SU-DHL-6 (cell line): ENCODE measurements around the gene SESN1.
"Not testable (repeated sequence)": the region's sequence is repeated elsewhere in the genome, so short reads cannot be mapped to it uniquely, and the experiment has no call there.

Source experiments
- EZH2phosphoT487 ChIP-seq: fragments of 200-600 bp; sonication (generic), shearing (Covaris generic); conservative IDR thresholded peaks from 2 replicates; pipeline ENCODE4 v1.6.1; 2018; ENCODE audit warnings: mild to moderate bottlenecking, antibody characterized with exemption, low read length, moderate library complexity, mixed read lengths
- TF ChIP-seq, protein P1 (sequence below): fragments of 200-600 bp; sonication (generic); IDR thresholded peaks from one replicate; pipeline ENCODE4 v1.5.1; 2017; ENCODE audit warnings: antibody characterized with exemption, mild to moderate bottlenecking, low read length, moderate library complexity; ENCODE audit not compliant: insufficient read depth, poor library complexity, severe bottlenecking

DNA sequence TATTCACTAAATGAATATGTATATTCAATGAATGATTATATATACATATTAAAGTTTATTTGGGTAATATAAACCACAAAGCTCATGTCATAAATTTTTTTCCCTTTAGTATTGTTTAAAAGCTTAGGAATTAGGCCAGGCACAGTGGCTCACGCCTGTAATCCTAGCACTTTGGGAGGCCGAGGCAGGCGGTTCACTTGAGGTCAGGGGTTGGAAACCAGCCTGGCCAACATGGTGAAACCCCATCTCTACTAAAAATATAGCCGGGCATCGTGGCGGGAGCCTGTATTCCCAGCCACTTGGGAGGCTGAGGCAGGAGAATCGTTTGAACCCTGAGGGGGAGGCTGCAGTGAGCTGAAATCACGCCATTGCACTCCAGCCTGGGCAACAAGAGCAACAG is 10.5 kb downstream of the SESN1 start:
- TF ChIP-seq, protein P1, sequence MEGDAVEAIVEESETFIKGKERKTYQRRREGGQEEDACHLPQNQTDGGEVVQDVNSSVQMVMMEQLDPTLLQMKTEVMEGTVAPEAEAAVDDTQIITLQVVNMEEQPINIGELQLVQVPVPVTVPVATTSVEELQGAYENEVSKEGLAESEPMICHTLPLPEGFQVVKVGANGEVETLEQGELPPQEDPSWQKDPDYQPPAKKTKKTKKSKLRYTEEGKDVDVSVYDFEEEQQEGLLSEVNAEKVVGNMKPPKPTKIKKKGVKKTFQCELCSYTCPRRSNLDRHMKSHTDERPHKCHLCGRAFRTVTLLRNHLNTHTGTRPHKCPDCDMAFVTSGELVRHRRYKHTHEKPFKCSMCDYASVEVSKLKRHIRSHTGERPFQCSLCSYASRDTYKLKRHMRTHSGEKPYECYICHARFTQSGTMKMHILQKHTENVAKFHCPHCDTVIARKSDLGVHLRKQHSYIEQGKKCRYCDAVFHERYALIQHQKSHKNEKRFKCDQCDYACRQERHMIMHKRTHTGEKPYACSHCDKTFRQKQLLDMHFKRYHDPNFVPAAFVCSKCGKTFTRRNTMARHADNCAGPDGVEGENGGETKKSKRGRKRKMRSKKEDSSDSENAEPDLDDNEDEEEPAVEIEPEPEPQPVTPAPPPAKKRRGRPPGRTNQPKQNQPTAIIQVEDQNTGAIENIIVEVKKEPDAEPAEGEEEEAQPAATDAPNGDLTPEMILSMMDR = not testable (repeated sequence)
- not testable (repeated sequence) for TF ChIP-seq EZH2phosphoT487
